Right atrium auricular region (tissue), 2 donors: ENCODE data around the gene KCNH2. TPM values are rescaled to one million over a fixed set of nuclear protein-coding genes. Genes with fewer than 3 reads are reported as not detected.

Source experiments
- DNase-seq: peaks from one replicate; pipeline ENCODE4 v3.0.0-alpha.2; 2019; ENCODE audit warnings: low spot score
- H3K27ac ChIP-seq, 2 donors: fragments of 200-600 bp; sonication (generic); 1 replicate in 1 of 2; 2 replicates in 1 of 2; pipeline ENCODE4 v1.5.1; 2016 to 2019
- H3K27me3 ChIP-seq, 2 donors: fragments of 200-600 bp; sonication (generic); one replicate each; pipeline versions ENCODE4 v1.5.1 to v1.6.0; 2017 to 2019
- H3K36me3 ChIP-seq: fragments of 200-600 bp; sonication (generic); one replicate; pipeline ENCODE4 v1.5.1; 2016
- H3K4me1 ChIP-seq, 2 donors: fragments of 200-600 bp; sonication (generic); one replicate each; pipeline versions ENCODE4 v1.5.1 to v1.6.0; 2017 to 2019
- H3K4me3 ChIP-seq, 2 donors: fragments of 200-600 bp; sonication (generic); 1 replicate in 1 of 2; 2 replicates in 1 of 2; pipeline ENCODE4 v1.5.1; 2017 to 2019; ENCODE audit warnings: mild to moderate bottlenecking in 1 of 2, moderate library complexity in 1 of 2
- H3K9me3 ChIP-seq, 2 donors: fragments of 200-600 bp; sonication (generic); one replicate each; pipeline ENCODE4 v1.5.1; 2019
- CTCF ChIP-seq, 2 donors: fragments of 200-600 bp; sonication (generic); IDR thresholded peaks; one replicate each; pipeline ENCODE4 v1.5.1; 2019; ENCODE audit warnings: antibody characterized with exemption in 2 of 2
- total RNA-seq, 2 donors: library from RNA; depleted of rRNA; stranded (reverse); fragments of >200 nt; gene quantifications; one replicate each; pipeline ENCODE4 v1.1.0, GENCODE V29; 2016

Gene KCNH2
- total RNA-seq, 2 donors from 2014 or later = 119 to 128 TPM

- Histone ChIP-seq H3K4me3 (no peak overlapping the region), H3K36me3 (peaks cover 6% of the 10 kb centered on the region), H3K27me3 (no peaks in the 10 kb centered on the region), H3K4me1 (peaks cover 0 to 64% of the 10 kb centered on the region in 2 donors), H3K27ac (peak overlapping the region; percentile 75 to 90), H3K9me3 (no peaks in the 10 kb centered on the region)
- DNase-seq = no peak
- TF ChIP-seq CTCF (IDR thresholded peaks at IDR 0.05) = no peak
Measured at GRCh38 chr7:150962290-150962552, 15.9 kb downstream of the KCNH2 start.

GRCh38 chr7:150961510-150962289 lies 16.4 kb downstream of the KCNH2 start:
- DNase-seq = no peak
- no peak for TF ChIP-seq CTCF (IDR thresholded peaks at IDR 0.05)
- Histone ChIP-seq H3K27ac (peak overlapping the region; percentile 75 to 90), H3K4me1 (peaks cover 0 to 69% of the 10 kb centered on the region in 2 donors), H3K27me3 (no peaks in the 10 kb centered on the region), H3K9me3 (no peaks in the 10 kb centered on the region), H3K36me3 (peaks cover 10% of the 10 kb centered on the region), H3K4me3 (no peak overlapping the region)

GRCh38 chr7:150959739-150960734 lies 18.1 kb downstream of the KCNH2 start:
- TF ChIP-seq CTCF (IDR thresholded peaks at IDR 0.05) = no peak
- H3K9me3 ChIP-seq = no peaks in the 10 kb centered on the region
- peaks cover 10% of the 10 kb centered on the region for H3K36me3 ChIP-seq
- DNase-seq = no peak
- H3K27ac ChIP-seq = peak overlapping the region; percentile 75 to 90
- no peaks in the 10 kb centered on the region for H3K27me3 ChIP-seq
- peaks cover 0 to 75% of the 10 kb centered on the region in 2 donors for H3K4me1 ChIP-seq
- H3K4me3 ChIP-seq = no peak overlapping the region

DNA sequence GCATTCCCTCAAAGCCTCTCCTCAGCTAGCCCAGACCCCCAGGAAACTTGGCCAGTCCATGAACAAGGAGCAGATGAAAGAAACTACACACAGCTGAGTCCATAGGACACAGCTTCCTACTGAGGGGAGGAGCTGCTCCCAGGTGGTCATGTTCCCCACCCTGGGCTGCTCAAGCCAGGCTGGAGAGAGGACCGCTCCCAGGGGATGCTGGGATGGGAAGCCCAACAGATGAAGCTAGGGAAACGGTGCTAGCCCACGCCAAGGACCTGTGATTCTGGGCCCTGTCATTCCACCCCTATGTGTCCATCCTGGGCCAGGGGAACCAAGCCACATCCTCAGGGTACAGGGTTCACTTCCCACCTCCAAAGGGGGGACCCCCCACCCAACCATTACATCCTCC lies 19.0 kb downstream of the KCNH2 start:
- DNase-seq = no peak
- TF ChIP-seq CTCF (IDR thresholded peaks at IDR 0.05) = no peak
- H3K4me1 ChIP-seq = peaks cover 0 to 78% of the 10 kb centered on the region in 2 donors
- no peaks in the 10 kb centered on the region for H3K9me3 ChIP-seq
- peaks cover 10% of the 10 kb centered on the region for H3K36me3 ChIP-seq
- no peaks in the 10 kb centered on the region for H3K27me3 ChIP-seq
- no peak overlapping the region for H3K4me3 ChIP-seq
- peak overlapping the region; percentile 75 to 90 for H3K27ac ChIP-seq

GRCh38 chr7:150958597-150958996 lies 19.5 kb downstream of the KCNH2 start:
- no peak for DNase-seq
- Histone ChIP-seq H3K27me3 (no peaks in the 10 kb centered on the region), H3K4me1 (peaks cover 0 to 78% of the 10 kb centered on the region in 2 donors), H3K9me3 (no peaks in the 10 kb centered on the region), H3K4me3 (no peak overlapping the region), H3K27ac (peak overlapping the region; percentile 75 to 90), H3K36me3 (peaks cover 10% of the 10 kb centered on the region)
- no peak for TF ChIP-seq CTCF (IDR thresholded peaks at IDR 0.05)
